Fibroblast of the aortic adventitia (primary cell): ENCODE measurements around the gene CATSPERZ. TPM values are rescaled to one million over a fixed set of nuclear protein-coding genes. Genes with fewer than 3 reads are reported as not detected.

ENCODE experiments used
- DNase-seq: peaks from one replicate; pipeline ENCODE4 v3.0.0-alpha.2; 2010; ENCODE audit warnings: low read depth
- H3K4me3 ChIP-seq: 2 replicates; pipeline ENCODE4 v1.5.1; 2011; ENCODE audit warnings: low read depth, mild to moderate bottlenecking, control low read depth, low read length, moderate library complexity
- total RNA-seq: library from RNA; depleted of rRNA; stranded (reverse); fragments of >200 nt; gene quantifications from 2 replicates; pipeline ENCODE4 v1.2.3, GENCODE V29; 2012; ENCODE audit warnings: low replicate concordance
- TF ChIP-seq, protein P1 (sequence below): IDR thresholded peaks from 2 replicates; pipeline ENCODE4 v1.5.1; 2011; ENCODE audit warnings: mild to moderate bottlenecking, low read length, control low read depth, inconsistent platforms; ENCODE audit not compliant: insufficient read depth

Gene CATSPERZ
- total RNA-seq, 1 donor: not detected

DNA sequence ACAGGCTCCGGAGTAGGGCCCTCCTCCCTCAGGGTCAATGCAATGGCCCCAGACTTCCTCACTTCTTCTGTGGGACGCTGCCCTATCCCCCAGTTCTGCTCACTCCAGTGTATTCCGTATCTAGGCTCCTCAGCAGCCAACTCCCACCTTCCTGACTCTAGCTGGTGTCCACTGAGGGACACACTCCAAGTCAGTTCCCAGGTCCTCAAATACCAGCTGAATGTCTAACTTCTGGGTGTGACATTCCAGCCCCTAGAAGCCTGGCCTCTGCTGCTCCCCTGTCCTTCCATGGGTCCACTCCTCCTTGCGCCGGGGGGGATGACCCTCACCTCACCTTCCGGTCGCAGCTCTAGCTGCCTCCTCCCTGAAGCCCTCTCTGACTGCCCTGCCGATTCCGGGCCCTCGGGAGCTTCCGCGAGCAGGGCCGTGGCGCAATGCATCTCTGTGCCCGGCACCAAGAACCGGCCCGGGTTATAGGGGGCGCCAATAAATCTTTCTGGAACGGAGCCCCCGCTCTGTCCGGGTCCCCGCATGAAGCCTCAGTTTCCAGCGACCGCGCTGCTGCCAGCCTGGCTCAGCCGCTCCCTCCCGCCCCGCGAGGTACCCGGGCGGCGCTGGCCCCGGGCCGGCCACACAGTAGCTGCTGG, 31.1 kb upstream of the CATSPERZ start:
- TF ChIP-seq, protein P1, sequence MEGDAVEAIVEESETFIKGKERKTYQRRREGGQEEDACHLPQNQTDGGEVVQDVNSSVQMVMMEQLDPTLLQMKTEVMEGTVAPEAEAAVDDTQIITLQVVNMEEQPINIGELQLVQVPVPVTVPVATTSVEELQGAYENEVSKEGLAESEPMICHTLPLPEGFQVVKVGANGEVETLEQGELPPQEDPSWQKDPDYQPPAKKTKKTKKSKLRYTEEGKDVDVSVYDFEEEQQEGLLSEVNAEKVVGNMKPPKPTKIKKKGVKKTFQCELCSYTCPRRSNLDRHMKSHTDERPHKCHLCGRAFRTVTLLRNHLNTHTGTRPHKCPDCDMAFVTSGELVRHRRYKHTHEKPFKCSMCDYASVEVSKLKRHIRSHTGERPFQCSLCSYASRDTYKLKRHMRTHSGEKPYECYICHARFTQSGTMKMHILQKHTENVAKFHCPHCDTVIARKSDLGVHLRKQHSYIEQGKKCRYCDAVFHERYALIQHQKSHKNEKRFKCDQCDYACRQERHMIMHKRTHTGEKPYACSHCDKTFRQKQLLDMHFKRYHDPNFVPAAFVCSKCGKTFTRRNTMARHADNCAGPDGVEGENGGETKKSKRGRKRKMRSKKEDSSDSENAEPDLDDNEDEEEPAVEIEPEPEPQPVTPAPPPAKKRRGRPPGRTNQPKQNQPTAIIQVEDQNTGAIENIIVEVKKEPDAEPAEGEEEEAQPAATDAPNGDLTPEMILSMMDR: no peak
- peak overlapping the region; percentile 70 for H3K4me3 ChIP-seq
- no peak for DNase-seq

DNA sequence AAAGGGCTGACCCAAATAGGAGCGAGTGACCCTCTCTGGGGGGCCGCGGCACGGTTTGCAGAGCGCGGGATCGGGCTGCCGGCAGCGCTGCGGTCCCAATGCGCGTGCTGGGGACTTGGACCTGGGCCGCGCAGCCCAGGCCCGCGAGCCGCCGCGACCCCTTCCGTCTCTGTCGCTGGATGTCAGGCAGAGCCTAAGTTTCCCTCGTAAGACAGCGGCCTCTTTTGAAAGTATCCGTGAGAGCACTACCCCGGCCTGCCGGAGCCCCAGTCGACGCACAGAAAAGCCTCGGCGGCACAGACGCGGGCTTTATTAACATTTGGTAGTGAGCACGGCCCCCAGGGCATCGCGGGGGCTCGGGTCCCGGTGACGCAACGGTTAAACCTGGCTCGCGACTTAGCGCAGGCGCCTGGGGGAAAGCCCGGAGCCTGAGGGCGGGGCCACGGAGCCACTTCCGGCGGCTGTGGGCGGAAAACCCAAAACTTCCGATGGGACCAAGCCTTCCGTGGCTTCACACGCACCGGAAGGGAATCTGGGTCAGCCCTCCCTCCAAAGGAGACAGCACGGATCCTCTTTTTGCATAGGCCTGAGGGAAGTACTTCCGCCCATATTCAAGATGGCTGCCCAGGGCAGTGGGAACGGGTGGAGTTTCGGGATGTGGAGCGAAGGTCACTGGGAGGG, 30.5 kb upstream of the CATSPERZ start:
- H3K4me3 ChIP-seq: peak overlapping the region; percentile 76
- TF ChIP-seq, protein P1: no peak

DNA sequence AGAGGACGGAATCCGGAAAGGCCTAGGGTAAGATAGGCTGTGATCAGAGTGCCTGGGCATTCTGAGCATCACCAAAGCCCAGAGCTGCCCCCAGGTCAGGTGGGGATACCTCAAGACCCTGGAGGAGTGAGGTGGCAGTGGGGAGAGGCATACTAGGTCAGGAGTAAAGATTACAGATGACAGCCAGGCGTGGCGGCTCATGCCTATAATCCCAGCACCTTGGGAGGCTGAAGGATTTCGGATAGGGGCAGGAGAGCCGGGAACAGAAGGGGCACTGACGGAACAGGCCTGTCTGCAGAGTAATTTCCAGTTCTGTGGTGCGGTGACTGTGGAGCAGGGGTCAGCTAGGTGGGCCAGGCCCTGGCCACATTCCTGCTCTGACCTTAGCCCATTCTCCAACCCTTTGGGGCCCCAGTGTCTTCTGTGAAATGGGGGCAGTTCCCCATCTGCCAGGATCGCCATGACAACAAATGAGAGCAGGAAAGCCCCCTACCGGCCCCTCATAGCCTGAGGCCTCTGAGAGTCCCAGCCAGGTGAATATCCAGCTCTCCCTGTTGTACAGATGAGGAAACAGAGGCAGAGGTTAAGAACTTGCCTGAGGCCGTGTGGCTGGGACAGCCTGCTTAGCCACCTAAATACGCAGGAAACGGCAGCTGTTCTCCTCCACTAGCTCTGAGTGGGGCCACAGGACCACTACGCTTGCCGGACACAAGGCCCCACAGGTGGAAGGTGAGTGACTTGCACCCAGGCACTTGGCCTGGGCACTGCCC, 24.9 kb upstream of the CATSPERZ start:
- TF ChIP-seq, protein P1: no peak
- no peak for DNase-seq
- no peak overlapping the region for H3K4me3 ChIP-seq

More for the DNA sequence above, 30.5 kb upstream of the CATSPERZ start:
- peak; percentile 100 for DNase-seq

DNA sequence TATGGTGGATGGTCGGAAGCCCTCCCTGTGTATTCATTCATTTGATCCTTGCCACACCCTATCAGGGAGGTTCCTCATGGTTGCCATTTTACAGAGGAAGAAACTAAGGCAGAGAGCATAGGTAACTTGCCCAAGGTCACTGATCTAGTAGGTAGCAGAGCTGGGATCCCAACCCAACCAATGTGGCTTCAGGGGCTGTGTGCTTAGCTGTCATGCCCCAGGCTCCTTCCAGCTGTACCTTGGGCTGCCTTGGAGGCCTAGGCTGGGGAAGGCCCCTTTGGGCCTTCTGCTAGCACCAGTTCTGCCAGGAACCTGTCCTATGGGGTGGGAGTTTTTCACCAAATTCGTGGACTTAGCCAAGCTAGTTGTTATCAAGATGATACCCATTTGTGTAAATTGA, 24.3 kb upstream of the CATSPERZ start:
- DNase-seq: no peak
- TF ChIP-seq, protein P1: no peak
- no peak overlapping the region for H3K4me3 ChIP-seq

DNA sequence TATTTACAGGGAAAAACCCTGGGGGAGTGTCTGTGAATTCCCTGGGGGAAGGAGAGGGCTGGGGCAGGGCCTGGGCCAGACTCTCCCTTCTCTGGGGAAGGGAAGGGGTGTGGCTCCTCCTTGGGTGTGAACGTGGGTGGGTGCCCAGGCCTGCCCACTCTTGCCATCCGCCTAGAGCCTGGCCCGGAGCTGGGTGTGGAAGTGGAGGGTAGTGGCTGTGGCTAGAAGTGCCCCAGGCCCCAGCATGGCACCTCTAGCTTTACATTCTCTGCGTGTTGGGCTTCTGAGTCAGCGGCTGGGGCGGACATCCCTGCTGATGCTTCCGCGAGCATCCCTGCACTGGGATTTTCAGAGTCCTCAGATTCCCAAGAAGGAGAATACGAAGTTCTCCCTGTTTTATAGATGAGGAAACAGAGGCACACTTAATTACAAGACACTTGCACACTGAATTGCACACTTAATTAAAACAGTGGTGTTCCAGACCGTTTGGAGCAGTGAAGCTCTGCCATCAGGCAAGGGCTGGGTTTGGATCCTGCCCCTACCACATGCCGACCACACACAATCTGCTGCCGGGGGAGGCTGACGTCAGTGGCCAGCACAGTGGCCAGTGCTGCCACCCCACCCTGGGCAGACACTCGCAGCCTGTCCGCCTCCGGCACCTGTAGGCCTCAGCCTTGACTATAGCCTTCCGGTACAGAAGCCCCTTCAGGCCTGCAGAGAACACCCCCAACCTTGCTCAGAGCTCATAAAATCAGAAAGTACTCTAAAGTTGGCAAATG, 23.3 kb upstream of the CATSPERZ start:
- no peak for DNase-seq
- TF ChIP-seq, protein P1: no peak
- H3K4me3 ChIP-seq: no peak overlapping the region

DNA sequence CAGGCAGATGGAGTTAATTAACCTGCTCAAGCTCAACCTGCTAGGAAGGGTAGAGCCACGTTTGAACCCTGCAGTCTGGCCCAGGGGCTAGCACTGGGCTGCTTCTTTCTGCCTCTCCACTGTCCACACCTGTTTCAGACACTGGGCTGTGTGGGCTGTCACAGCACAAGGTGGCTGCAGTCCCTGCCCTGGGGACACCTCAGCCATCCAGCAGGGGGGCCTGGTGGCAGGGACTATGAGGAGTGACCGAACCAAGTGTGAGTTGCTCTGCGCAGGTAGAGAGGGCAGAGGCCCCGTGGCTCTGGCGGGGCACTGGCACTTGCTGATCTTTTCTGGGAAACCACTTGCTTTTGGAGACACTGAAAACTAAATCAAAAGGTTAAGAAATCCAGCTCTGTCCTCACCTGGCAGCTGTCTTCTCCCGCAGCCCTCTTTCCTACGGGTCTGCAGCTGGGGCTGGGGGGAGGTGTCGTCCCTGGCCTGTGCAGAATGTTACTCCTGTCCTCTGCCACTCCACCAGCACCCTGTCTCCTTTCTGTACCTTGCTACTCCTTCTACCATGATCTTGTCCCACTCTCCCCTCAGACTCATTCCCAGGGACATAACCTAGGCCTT, 21.5 kb upstream of the CATSPERZ start:
- no peak for DNase-seq

More for the DNA sequence above, 21.5 kb upstream of the CATSPERZ start:
- no peak overlapping the region for H3K4me3 ChIP-seq
- TF ChIP-seq, protein P1: no peak
